GM12865 (cell line): ENCODE results near the gene ROR2.
"Not testable (repeated sequence)": the region's sequence is repeated elsewhere in the genome, so short reads cannot be mapped to it uniquely, and the experiment has no call there.

Experiments
- DNase-seq: peaks from one replicate; pipeline ENCODE4 v3.0.0; 2010; ENCODE audit warnings: low read depth
- H3K4me3 ChIP-seq: 2 replicates; pipeline ENCODE4 v1.5.1; 2011; ENCODE audit warnings: mild to moderate bottlenecking, low read depth, low read length, control low read depth
- TF ChIP-seq, protein P1 (sequence below): IDR thresholded peaks from 2 replicates; pipeline ENCODE4 v1.5.1; 2011; ENCODE audit warnings: low read length, control low read depth, low read depth, inconsistent platforms; ENCODE audit not compliant: insufficient read depth; ENCODE audit errors: missing control alignments

The ROR2 gene

GRCh38 chr9:91533382-91533781 is 416.6 kb downstream of the ROR2 start:
- TF ChIP-seq, protein P1, sequence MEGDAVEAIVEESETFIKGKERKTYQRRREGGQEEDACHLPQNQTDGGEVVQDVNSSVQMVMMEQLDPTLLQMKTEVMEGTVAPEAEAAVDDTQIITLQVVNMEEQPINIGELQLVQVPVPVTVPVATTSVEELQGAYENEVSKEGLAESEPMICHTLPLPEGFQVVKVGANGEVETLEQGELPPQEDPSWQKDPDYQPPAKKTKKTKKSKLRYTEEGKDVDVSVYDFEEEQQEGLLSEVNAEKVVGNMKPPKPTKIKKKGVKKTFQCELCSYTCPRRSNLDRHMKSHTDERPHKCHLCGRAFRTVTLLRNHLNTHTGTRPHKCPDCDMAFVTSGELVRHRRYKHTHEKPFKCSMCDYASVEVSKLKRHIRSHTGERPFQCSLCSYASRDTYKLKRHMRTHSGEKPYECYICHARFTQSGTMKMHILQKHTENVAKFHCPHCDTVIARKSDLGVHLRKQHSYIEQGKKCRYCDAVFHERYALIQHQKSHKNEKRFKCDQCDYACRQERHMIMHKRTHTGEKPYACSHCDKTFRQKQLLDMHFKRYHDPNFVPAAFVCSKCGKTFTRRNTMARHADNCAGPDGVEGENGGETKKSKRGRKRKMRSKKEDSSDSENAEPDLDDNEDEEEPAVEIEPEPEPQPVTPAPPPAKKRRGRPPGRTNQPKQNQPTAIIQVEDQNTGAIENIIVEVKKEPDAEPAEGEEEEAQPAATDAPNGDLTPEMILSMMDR, result no peak
- DNase-seq, result no peak

DNA sequence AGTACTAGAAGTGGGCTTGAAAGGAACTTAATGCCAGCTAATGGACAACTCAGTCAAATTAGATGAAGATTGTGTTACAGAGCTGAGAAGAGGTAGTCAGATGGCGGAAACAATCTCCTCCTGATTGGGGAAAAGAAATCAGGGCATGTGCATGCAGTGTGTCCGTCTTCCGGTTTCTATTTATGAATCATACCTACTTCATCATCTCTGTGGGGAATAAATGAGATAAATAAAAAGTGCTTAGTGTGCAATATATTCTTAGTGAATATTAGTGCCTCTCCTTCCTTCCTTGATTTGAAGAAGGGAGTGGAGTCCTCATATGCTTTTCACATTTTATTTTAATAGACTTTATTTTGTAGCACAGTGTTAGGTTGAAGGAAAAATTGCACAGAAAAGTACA is 417.7 kb downstream of the ROR2 start:
- DNase-seq, result no peak
- TF ChIP-seq, protein P1, result no peak
- H3K4me3 ChIP-seq, result no peak overlapping the region

More at GRCh38 chr9:91533382-91533781, 416.6 kb downstream of the ROR2 start:
- no peak overlapping the region for H3K4me3 ChIP-seq

DNA sequence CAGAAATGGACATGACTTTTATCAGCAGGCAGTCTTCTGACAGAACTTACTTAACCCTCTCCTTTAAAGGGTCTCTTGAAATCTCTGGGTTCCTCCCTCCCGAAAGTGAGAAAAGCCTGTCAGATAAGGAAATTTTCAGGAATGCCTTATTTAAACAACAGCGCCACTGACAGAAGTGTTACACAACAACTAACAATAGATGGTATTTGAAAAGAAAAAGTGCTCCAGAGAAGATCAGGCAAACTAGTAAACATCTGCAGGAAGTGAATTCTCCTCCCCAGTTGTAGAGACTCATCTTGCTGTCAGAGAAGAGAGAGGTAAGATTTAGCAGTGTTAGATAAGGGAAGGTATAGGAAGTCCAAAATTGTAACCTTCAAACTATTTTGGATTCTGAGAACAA is 419.2 kb downstream of the ROR2 start:
- DNase-seq, result no peak
- H3K4me3 ChIP-seq, result no peak overlapping the region
- TF ChIP-seq, protein P1, result no peak

GRCh38 chr9:91522481-91522880 is 427.5 kb downstream of the ROR2 start:
- no peak overlapping the region for H3K4me3 ChIP-seq
- DNase-seq, result no peak
- TF ChIP-seq, protein P1, result no peak

DNA sequence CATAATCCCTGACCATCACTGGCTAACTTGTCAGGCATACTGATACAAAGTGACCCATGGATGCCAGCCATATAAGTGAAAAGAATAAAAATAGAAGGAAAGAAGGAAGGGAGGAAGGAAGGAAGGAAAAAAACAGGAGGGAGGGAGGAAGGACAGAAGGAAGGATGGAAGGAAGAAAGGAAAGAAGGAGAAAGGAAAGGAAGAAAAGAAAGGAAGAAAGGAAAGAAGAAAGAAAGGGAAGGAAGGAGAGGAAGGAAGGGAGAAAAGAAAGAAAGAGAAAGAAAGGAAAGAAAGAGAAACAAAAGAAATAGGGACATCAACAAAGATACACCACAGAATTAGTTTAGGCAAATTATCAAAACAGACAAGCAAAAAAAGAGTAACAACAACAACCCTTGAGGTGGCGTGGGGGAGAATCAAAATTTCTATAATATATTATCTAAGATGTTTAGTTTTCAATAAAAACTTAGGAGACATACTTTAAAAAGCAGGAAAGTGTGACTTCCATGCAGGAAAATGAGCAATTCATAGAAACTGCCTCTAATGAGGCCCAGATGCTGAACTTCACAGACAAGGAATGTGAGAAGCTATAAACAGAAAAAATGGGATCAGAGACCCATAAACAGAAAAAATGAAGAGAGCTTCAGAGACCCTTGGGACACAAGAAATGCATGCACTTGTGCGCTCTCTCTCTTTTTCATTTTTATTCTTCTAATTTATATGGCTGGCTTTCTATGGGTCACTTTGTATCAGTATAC is 430.3 kb downstream of the ROR2 start:
- no peak overlapping the region for H3K4me3 ChIP-seq
- TF ChIP-seq, protein P1, result no peak
- no peak for DNase-seq

GRCh38 chr9:91518462-91518861 is 431.6 kb downstream of the ROR2 start:
- no peak overlapping the region for H3K4me3 ChIP-seq
- DNase-seq, result no peak
- TF ChIP-seq, protein P1, result no peak

- TF ChIP-seq, protein P1, result no peak
- H3K4me3 ChIP-seq, result no peak overlapping the region
- DNase-seq, result no peak
These were observed 432.2 kb downstream of the ROR2 start for GRCh38 chr9:91517801-91518200.

- H3K4me3 ChIP-seq, DNase-seq: not testable (repeated sequence)
These were observed 432.7 kb downstream of the ROR2 start for GRCh38 chr9:91517332-91517731.
